ENCODE measurements around the gene OSTN.
"Not testable (repeated sequence)": the region's sequence is repeated elsewhere in the genome, so short reads cannot be mapped to it uniquely, and the experiment has no call there.

The OSTN gene

GRCh38 chr3:191235331-191236314 is 36.6 kb downstream of the OSTN start:
- DNase-seq (ENCODE audit: low spot score) = peak; percentile 48

GRCh38 chr3:191236646-191237045 is 37.6 kb downstream of the OSTN start:
- no peak for DNase-seq (ENCODE audit: low spot score)

- DNase-seq (ENCODE audit: low spot score) = no peak
These were observed 38.2 kb downstream of the OSTN start for GRCh38 chr3:191237047-191237882.

GRCh38 chr3:191238321-191238817 is 39.3 kb downstream of the OSTN start:
- DNase-seq (ENCODE audit: low spot score) = no peak

GRCh38 chr3:191239407-191240031 is 40.5 kb downstream of the OSTN start:
- no peak for DNase-seq (ENCODE audit: low spot score)

GRCh38 chr3:191240486-191240885 is 41.4 kb downstream of the OSTN start:
- DNase-seq (ENCODE audit: low spot score) = no peak

- DNase-seq (ENCODE audit: low spot score) = no peak
These were observed 45.3 kb downstream of the OSTN start for GRCh38 chr3:191244242-191244867.

- DNase-seq (ENCODE audit: low spot score) = not testable (repeated sequence)
These were observed 47.0 kb downstream of the OSTN start for GRCh38 chr3:191246034-191246433.

GRCh38 chr3:191246630-191247029 is 47.6 kb downstream of the OSTN start:
- DNase-seq (ENCODE audit: low spot score) = peak; percentile 35

GRCh38 chr3:191253089-191253799 is 54.2 kb downstream of the OSTN start:
- no peak for DNase-seq (ENCODE audit: low spot score)

GRCh38 chr3:191254098-191254873 is 55.2 kb downstream of the OSTN start:
- no peak for DNase-seq (ENCODE audit: low spot score)

- no peak for DNase-seq (ENCODE audit: low spot score)
These were observed 56.1 kb downstream of the OSTN start for GRCh38 chr3:191255156-191255555.

- no peak for DNase-seq (ENCODE audit: low spot score)
These were observed 57.4 kb downstream of the OSTN start for GRCh38 chr3:191256405-191256804.

- DNase-seq (ENCODE audit: low spot score) = no peak
These were observed 58.2 kb downstream of the OSTN start for GRCh38 chr3:191257286-191257685.

GRCh38 chr3:191259486-191259885 is 60.4 kb downstream of the OSTN start:
- no peak for DNase-seq (ENCODE audit: low spot score)

GRCh38 chr3:191260431-191261303 is 61.6 kb downstream of the OSTN start:
- DNase-seq (ENCODE audit: low spot score) = no peak

- DNase-seq (ENCODE audit: low spot score) = no peak
These were observed 62.2 kb downstream of the OSTN start for GRCh38 chr3:191261304-191261638.

GRCh38 chr3:191262650-191263049 is 63.6 kb downstream of the OSTN start:
- no peak for DNase-seq (ENCODE audit: low spot score)

GRCh38 chr3:191263365-191263764 is 64.3 kb downstream of the OSTN start:
- no peak for DNase-seq (ENCODE audit: low spot score)

All from AG20443 (cell line).